Muscle layer of duodenum (tissue), 2 donors: ENCODE results near the gene MGAT5B.
"Not testable (repeated sequence)": the region's sequence is repeated elsewhere in the genome, so short reads cannot be mapped to it uniquely, and the experiment has no call there.

Source experiments
- H3K27ac ChIP-seq: one replicate; pipeline ENCODE4 v1.7.0; 2013; ENCODE audit warnings: mild to moderate bottlenecking, low read length
- H3K27me3 ChIP-seq: one replicate; pipeline ENCODE4 v1.7.0; 2013; ENCODE audit warnings: low read depth, mild to moderate bottlenecking, control low read depth, low read length
- H3K36me3 ChIP-seq, 2 donors: one replicate each; pipeline ENCODE4 v1.7.0; 2013; ENCODE audit warnings: low read length in 2 of 2, control low read depth in 1 of 2, mild to moderate bottlenecking in 1 of 2; ENCODE audit not compliant: insufficient read depth in 2 of 2, control insufficient read depth in 1 of 2
- H3K4me1 ChIP-seq, 2 donors: one replicate each; pipeline ENCODE4 v1.7.0; 2013; ENCODE audit warnings: low read length in 2 of 2, mild to moderate bottlenecking in 2 of 2, control low read depth in 1 of 2, moderate library complexity in 1 of 2; ENCODE audit not compliant: insufficient read depth in 2 of 2, control insufficient read depth in 1 of 2
- H3K4me3 ChIP-seq, 2 donors: one replicate each; pipeline ENCODE4 v1.7.0; 2013; ENCODE audit warnings: low read length in 2 of 2, low read depth in 1 of 2, mild to moderate bottlenecking in 1 of 2
- H3K9me3 ChIP-seq, 2 donors: one replicate each; pipeline ENCODE4 v1.7.0; 2013; ENCODE audit warnings: low read length in 2 of 2, control low read depth in 1 of 2, mild to moderate bottlenecking in 1 of 2; ENCODE audit not compliant: control insufficient read depth in 1 of 2
- donor health status: healthy.

Gene MGAT5B

DNA sequence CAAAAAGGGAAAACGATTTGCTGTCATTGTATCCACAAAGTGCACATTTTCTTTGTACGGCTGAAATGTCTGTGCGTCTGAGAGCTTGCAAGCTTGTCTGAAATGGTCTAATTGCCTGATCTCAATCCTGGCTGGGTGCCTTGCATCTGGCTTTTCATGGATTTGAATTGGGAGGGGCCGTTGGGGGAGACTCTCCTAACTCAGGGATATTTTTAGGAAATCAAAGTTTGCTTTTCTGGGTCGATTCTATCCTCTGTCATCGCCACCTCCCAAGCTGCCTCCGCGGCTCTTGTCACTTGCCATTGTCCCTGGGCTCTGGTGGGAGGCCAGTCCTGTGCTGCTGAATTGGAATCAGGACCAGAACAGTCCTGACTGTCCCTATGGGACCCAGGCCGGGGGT is 33.3 kb upstream of the MGAT5B start:
- Histone ChIP-seq H3K4me1 (no peaks in the 10 kb centered on the region), H3K9me3 (no peaks in the 10 kb centered on the region), H3K36me3 (no peaks in the 10 kb centered on the region), H3K27ac (no peak overlapping the region), H3K27me3 (peaks cover 4% of the 10 kb centered on the region), H3K4me3 (no peak overlapping the region)

DNA sequence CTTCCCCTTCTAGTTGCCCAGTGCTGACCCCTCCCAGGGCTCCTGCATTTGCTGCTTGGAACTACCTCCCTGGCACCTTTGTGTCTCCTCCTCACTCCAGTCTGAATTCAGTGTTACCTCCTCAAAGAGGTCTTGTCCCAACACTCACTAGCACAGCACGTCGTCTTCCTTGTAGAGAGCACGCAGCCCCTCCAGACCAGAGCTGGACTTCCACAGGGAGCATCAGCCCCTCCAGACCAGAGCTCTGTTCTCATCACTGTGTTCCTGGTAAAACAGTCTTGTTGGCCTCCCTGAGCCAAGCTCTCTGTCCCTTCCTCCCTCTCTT is 27.8 kb upstream of the MGAT5B start:
- no peaks in the 10 kb centered on the region for H3K9me3 ChIP-seq
- H3K4me1 ChIP-seq = peaks cover 0 to 6% of the 10 kb centered on the region in 2 donors
- H3K27me3 ChIP-seq = peaks cover 13% of the 10 kb centered on the region
- no peaks in the 10 kb centered on the region for H3K36me3 ChIP-seq
- H3K27ac ChIP-seq = no peak overlapping the region
- H3K4me3 ChIP-seq = no peak overlapping the region

DNA sequence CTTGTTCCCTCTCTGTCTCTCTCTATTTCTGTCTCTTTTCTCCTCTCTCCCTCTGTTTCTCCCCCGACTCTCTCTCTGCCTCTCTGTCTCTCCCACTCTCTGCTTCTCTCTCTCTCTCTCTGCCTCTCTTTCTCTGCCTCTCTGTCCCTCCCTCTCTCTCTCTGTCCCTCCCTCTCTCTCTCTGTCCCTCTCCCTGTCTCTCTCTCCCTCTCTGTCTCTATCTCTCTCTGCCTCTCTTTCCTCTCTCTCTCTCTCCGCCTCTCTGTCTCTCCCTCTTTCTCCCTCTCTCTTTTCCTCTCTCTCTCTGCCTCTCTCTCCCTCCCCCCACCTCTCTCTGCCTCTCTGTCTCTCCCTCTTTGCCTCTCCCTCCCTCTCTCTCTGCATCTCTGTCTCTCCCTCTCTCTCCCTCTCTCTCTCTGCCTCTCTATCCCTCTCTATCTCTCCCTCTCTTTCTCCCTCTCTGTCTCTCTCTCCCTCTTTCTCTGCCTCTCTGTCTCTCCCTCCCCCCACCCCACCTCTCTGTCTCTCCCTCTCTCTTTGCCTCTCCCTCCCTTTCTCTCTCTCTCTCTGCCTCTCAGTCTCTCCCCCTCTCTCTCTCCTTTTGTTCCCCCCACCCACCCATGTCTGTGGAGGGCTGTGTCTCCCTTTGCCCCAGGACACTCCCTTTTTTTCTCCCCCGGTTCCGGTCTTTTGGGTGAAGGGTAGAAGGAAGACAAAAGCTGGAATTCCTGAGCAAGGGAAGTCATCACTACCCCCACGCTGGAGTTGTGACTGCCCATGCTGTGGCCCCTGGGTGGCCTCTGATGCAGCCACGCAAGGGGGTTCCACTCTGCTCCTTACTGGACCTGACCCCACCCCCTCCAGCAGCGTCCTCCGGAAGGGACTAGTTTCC is 27.1 kb upstream of the MGAT5B start:
- no peak overlapping the region for H3K27ac ChIP-seq
- H3K4me1 ChIP-seq = peaks cover 0 to 6% of the 10 kb centered on the region in 2 donors
- H3K4me3 ChIP-seq = no peak overlapping the region
- H3K36me3 ChIP-seq = no peaks in the 10 kb centered on the region
- no peaks in the 10 kb centered on the region for H3K9me3 ChIP-seq
- H3K27me3 ChIP-seq = peaks cover 13% of the 10 kb centered on the region

DNA sequence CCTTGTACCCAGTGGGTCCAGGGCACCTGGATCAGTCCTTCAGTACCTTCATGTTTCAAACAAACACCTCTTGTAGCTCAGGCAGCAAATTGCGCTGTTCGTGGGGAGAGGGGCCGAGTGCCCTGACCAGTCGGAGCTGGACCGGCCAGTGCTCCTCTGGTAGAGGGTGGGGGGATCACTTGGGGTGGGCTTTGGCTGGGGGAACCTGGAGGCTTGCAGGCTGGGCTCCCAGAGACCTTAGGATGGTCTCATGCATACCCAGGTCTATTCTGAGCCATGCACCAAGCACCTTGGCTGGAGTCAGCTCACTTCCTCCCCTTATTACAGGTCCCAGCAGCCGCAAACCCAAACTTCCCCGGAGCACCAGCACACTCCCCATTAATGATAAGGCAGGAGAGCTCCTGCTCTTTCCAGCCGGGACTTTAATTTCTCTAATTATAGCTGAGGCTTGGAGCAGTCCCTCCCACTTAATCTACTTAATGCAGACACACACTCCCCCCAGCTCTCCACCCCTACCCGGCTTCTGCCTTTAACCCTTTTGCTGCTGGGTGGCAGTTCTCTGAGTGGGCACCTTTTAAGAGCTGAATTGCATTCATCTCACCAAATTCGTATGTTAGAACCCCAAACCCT is 26.3 kb upstream of the MGAT5B start:
- Histone ChIP-seq H3K4me3 (no peak overlapping the region), H3K27me3 (peaks cover 13% of the 10 kb centered on the region), H3K9me3 (no peaks in the 10 kb centered on the region), H3K4me1 (peaks cover 0 to 6% of the 10 kb centered on the region in 2 donors), H3K27ac (no peak overlapping the region), H3K36me3 (no peaks in the 10 kb centered on the region)

DNA sequence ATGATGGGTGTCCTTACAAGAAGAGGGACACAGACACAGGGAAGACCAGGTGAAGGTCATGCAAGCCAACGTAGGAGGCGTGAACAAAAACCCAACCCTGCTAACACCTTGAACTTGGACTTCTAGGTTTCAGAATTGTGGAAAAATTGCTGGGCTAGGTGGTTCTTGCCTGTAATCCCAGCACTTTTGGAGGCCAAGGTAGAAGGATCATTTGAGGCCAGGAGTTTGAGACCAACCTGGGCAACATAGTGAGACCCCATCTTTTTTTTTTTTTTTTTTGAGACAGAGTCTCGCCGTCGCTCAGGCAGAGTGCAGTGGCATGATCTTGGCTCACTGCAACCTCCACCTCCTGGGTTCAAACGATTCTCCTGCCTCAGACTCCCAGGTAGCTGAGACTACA is 25.1 kb upstream of the MGAT5B start:
- peaks cover 13% of the 10 kb centered on the region for H3K27me3 ChIP-seq
- H3K9me3 ChIP-seq, H3K36me3 ChIP-seq, H3K27ac ChIP-seq, H3K4me3 ChIP-seq, H3K4me1 ChIP-seq: not testable (repeated sequence)

DNA sequence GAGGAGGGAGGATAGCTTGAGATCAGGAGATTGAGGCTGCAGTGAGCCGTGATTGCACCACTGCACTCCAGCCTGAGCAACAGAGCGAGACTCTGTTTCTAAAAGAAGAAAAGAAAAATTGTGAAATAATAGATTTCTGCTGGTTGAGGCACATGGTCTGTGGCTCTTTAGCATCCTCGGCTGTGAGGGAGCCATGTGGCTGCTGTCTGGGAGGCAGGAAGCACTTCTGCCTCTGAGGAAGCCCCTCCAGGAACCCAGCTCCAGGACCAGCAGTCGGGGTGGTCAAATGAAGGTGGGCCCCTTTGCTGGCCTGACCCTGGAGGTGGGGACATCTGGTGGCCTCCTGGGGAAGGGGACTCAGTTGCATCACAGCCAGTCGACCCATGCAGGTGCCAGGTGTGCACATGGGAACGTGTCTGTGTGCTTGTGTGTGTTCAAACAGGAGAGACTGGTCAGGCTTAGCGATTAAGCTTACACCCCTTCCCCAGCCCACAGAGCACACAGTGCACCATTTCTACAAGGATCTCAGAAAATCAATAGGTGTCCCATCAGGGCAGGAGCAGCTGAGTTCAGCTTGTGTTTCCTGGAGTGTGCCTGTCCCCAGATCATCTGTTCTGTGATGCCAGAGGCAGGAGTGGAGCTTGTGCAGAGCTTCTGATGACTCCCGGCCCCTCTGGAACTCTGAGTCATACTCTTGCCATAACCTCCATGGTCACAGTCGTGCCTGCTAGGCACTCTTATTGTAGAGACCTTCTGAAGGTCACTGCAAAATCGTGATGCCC is 24.3 kb upstream of the MGAT5B start:
- Histone ChIP-seq H3K27me3 (peaks cover 13% of the 10 kb centered on the region), H3K4me1 (peaks cover 0 to 6% of the 10 kb centered on the region in 2 donors), H3K4me3 (no peak overlapping the region), H3K9me3 (no peaks in the 10 kb centered on the region), H3K27ac (no peak overlapping the region), H3K36me3 (no peaks in the 10 kb centered on the region)

DNA sequence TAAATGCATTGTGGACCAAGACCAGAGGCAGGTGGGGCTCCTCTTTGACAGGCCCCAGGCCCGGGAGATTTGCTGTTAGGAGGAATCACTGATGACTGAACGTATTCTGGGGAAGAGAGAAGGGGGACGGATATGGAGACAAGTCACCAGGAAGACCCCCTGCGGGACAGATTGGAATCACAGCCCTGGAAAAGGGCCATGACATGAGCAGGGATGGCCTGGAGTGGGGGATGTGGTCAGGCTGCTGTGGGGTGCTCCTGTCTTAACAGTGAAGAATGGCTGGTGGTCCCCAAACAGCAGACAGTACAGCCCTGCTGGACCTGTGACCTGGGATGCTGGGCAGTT is 23.7 kb upstream of the MGAT5B start:
- Histone ChIP-seq H3K36me3 (no peaks in the 10 kb centered on the region), H3K27ac (no peak overlapping the region), H3K4me3 (no peak overlapping the region), H3K4me1 (peaks cover 0 to 6% of the 10 kb centered on the region in 2 donors), H3K27me3 (peaks cover 13% of the 10 kb centered on the region), H3K9me3 (no peaks in the 10 kb centered on the region)

DNA sequence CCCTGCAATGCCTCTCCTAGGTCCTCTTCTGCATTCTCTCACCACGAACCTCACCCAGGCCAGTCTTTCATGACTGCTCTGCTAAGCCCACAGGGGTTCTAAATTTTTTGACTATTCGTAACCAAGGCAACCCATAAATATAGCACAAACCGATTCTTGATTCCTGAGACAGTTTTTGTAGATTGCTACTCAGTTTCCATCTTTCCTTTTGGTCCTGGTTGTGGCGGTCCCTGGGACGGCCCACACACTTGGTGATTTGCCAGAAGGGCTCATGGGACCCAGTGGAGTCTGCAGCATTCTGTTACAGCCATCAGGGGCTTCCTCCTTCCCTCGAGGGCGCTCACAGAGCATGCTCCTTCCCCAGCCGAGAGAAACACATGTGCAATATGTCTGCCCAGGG is 23.4 kb upstream of the MGAT5B start:
- Histone ChIP-seq H3K27ac (no peak overlapping the region), H3K4me1 (peaks cover 0 to 6% of the 10 kb centered on the region in 2 donors), H3K36me3 (no peaks in the 10 kb centered on the region), H3K27me3 (peaks cover 13% of the 10 kb centered on the region), H3K9me3 (no peaks in the 10 kb centered on the region), H3K4me3 (no peak overlapping the region)

DNA sequence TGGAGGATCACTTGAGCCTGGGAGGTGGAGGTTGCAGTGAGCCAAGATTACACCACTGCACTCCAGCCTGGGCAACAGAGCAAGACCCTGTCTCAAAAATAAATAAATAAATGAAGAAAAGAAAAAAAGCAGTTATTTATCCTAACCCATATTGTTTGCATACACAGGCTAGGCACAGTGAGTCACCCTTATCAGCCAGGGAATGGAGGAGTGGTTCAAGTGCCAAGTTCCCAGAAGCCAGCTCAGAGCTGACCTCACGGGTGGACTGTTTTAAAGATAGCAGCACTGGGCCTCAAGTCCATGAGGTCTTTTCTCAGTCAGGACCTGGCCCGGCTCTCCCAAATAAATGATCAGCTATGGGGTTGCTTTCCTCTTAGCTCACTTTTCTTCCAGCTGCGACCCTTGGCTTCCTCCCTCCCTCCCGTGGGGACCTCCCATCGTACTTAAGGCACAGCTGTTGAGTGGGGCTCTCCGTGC is 22.6 kb upstream of the MGAT5B start:
- Histone ChIP-seq H3K36me3 (no peaks in the 10 kb centered on the region), H3K4me3 (no peak overlapping the region), H3K27me3 (peaks cover 11% of the 10 kb centered on the region), H3K4me1 (peaks cover 0 to 6% of the 10 kb centered on the region in 2 donors), H3K9me3 (no peaks in the 10 kb centered on the region), H3K27ac (no peak overlapping the region)

DNA sequence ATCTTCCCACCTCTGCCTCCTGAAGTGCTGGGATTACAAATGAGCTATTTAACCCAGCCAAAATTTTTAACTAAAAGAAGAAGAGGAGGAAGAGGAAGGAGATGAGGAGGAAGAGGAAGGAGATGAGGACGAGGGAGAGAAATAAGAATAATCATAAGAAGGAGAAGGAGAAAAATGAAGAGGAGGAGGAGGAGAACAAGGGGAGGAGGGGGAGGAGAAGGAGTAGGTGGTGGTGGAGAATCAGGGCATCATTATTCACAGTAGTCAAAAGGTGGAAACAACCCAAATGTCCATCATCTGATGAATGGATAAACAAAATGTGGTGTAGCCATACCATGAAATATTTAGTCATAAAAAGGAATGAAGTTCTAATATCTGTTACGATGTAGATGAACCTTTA is 21.2 kb upstream of the MGAT5B start:
- H3K9me3 ChIP-seq = no peaks in the 10 kb centered on the region
- no peaks in the 10 kb centered on the region for H3K4me1 ChIP-seq
- H3K27ac ChIP-seq = no peak overlapping the region
- no peaks in the 10 kb centered on the region for H3K27me3 ChIP-seq
- H3K4me3 ChIP-seq = no peak overlapping the region
- no peaks in the 10 kb centered on the region for H3K36me3 ChIP-seq

DNA sequence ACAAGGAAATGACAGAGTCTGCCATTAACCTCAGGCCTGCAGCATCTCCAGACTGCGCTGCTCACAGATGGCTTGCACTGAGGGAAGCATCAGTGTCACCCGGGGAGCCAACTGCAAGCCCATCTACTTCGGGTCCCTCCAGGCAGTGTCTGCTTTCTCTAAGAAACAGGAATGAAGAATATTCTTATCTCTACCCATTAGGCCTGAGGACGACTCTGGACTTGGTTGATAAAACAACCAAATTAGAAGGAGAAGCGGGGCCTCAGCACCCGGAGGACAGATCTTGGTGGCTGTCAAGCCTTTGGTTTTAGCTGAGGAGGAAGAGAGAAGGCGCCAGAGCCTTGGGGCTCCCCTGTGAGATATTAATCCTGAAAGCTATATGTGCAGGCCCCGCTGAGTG is 19.5 kb upstream of the MGAT5B start:
- no peaks in the 10 kb centered on the region for H3K27me3 ChIP-seq

More for the DNA sequence above, 19.5 kb upstream of the MGAT5B start:
- H3K36me3 ChIP-seq = no peaks in the 10 kb centered on the region
- no peaks in the 10 kb centered on the region for H3K4me1 ChIP-seq
- no peaks in the 10 kb centered on the region for H3K9me3 ChIP-seq
- H3K4me3 ChIP-seq = no peak overlapping the region
- H3K27ac ChIP-seq = no peak overlapping the region
